ENCODE measurements around the gene FAM83B. TPM values are rescaled to one million over a fixed set of nuclear protein-coding genes. Genes with fewer than 3 reads are reported as not detected.
"Not testable (repeated sequence)": the region's sequence is repeated elsewhere in the genome, so short reads cannot be mapped to it uniquely, and the experiment has no call there.

Gene FAM83B
- total RNA-seq, 1 donor from 2014 or later = 1.9 TPM

GRCh38 chr6:54958446-54958845, 111.9 kb downstream of the FAM83B start:
- no peak for FAIRE-seq
- TF ChIP-seq, protein P1, sequence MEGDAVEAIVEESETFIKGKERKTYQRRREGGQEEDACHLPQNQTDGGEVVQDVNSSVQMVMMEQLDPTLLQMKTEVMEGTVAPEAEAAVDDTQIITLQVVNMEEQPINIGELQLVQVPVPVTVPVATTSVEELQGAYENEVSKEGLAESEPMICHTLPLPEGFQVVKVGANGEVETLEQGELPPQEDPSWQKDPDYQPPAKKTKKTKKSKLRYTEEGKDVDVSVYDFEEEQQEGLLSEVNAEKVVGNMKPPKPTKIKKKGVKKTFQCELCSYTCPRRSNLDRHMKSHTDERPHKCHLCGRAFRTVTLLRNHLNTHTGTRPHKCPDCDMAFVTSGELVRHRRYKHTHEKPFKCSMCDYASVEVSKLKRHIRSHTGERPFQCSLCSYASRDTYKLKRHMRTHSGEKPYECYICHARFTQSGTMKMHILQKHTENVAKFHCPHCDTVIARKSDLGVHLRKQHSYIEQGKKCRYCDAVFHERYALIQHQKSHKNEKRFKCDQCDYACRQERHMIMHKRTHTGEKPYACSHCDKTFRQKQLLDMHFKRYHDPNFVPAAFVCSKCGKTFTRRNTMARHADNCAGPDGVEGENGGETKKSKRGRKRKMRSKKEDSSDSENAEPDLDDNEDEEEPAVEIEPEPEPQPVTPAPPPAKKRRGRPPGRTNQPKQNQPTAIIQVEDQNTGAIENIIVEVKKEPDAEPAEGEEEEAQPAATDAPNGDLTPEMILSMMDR (IDR thresholded peaks at IDR 0.05; ENCODE audit: insufficient read depth, low read depth, low read length) = no peak
- no peak for TF ChIP-seq EZH2 (IDR thresholded peaks at IDR 0.05; ENCODE audit: insufficient read depth, low read length)
- no peak for DNase-seq (ENCODE audit: low read depth)

GRCh38 chr6:54959820-54960219, 113.2 kb downstream of the FAM83B start:
- FAIRE-seq (no peak), DNase-seq (ENCODE audit: low read depth) (no peak)
- H3K9me3 ChIP-seq (ENCODE audit: insufficient read depth, low read depth, low read length) = peaks cover 3% of the 10 kb centered on the region

More at GRCh38 chr6:54958446-54958845, 111.9 kb downstream of the FAM83B start:
- Histone ChIP-seq H3K27ac (ENCODE audit: low read depth, low read length) (no peak overlapping the region), H3K4me3 (ENCODE audit: insufficient read depth, low read depth, low read length) (no peak overlapping the region), H3K79me2 (ENCODE audit: insufficient read depth, low read length) (no peaks in the 10 kb centered on the region), H2AFZ (ENCODE audit: low read depth, low read length) (no peak overlapping the region), H4K20me1 (ENCODE audit: insufficient read depth, low read length) (no peaks in the 10 kb centered on the region), H3K4me2 (ENCODE audit: low read length) (no peak overlapping the region), H3K9me3 (ENCODE audit: insufficient read depth, low read depth, low read length) (peaks cover 3% of the 10 kb centered on the region), H3K36me3 (ENCODE audit: insufficient read depth, low read length) (no peaks in the 10 kb centered on the region), H3K27me3 (ENCODE audit: insufficient read depth, low read length) (no peaks in the 10 kb centered on the region), H3K4me1 (ENCODE audit: insufficient read depth, low read length) (no peaks in the 10 kb centered on the region), H3K9ac (ENCODE audit: low read length) (no peak overlapping the region)
- Mint-ChIP-seq H3K27ac (ENCODE audit: unreplicated experiment) (no peak overlapping the region), H3K27me3 (ENCODE audit: low read depth, unreplicated experiment) (peaks cover under 1% of the 10 kb centered on the region), H3K4me3 (ENCODE audit: unreplicated experiment) (no peak overlapping the region), H3K4me1 (ENCODE audit: low read depth, unreplicated experiment) (no peaks in the 10 kb centered on the region), H3K36me3 (ENCODE audit: low read depth, unreplicated experiment) (no peaks in the 10 kb centered on the region), H3K9me3 (ENCODE audit: unreplicated experiment) (peaks cover 2% of the 10 kb centered on the region)

DNA sequence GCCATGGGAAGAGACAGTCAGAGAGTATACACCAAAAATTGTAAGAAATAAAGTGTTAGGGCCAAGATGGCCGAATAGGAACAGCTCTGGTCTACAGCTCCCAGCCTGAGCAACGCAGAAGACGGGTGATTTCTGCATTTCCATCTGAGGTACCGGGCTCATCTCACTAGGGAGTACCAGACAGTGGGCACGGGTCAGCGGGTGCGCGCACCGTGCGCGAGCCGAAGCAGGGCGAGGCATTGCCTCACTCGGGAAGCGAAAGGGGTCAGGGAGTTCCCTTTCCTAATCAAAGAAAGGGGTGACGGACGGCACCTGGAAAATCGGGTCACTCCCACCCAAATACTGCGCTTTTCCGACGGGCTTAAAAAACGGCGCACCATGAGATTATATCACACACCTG, 114.8 kb downstream of the FAM83B start:
- H3K4me1 Mint-ChIP-seq (ENCODE audit: low read depth, unreplicated experiment); H3K27ac Mint-ChIP-seq (ENCODE audit: unreplicated experiment); H3K27ac ChIP-seq (ENCODE audit: low read depth, low read length); H3K27me3 ChIP-seq (ENCODE audit: insufficient read depth, low read length); H3K36me3 ChIP-seq (ENCODE audit: insufficient read depth, low read length); FAIRE-seq; H3K4me2 ChIP-seq (ENCODE audit: low read length); H3K4me3 ChIP-seq (ENCODE audit: insufficient read depth, low read depth, low read length); H3K9me3 ChIP-seq (ENCODE audit: insufficient read depth, low read depth, low read length); H3K9me3 Mint-ChIP-seq (ENCODE audit: unreplicated experiment); H3K27me3 Mint-ChIP-seq (ENCODE audit: low read depth, unreplicated experiment); H2AFZ ChIP-seq (ENCODE audit: low read depth, low read length); H3K4me1 ChIP-seq (ENCODE audit: insufficient read depth, low read length); H3K9ac ChIP-seq (ENCODE audit: low read length); H4K20me1 ChIP-seq (ENCODE audit: insufficient read depth, low read length); H3K4me3 Mint-ChIP-seq (ENCODE audit: unreplicated experiment); H3K36me3 Mint-ChIP-seq (ENCODE audit: low read depth, unreplicated experiment); H3K79me2 ChIP-seq (ENCODE audit: insufficient read depth, low read length); DNase-seq (ENCODE audit: low read depth): not testable (repeated sequence)

More at GRCh38 chr6:54959820-54960219, 113.2 kb downstream of the FAM83B start:
- H3K36me3 ChIP-seq (ENCODE audit: insufficient read depth, low read length) = no peaks in the 10 kb centered on the region
- H3K4me1 ChIP-seq (ENCODE audit: insufficient read depth, low read length) = no peaks in the 10 kb centered on the region
- no peaks in the 10 kb centered on the region for H3K79me2 ChIP-seq (ENCODE audit: insufficient read depth, low read length)
- H3K36me3 Mint-ChIP-seq (ENCODE audit: low read depth, unreplicated experiment) = no peaks in the 10 kb centered on the region
- no peaks in the 10 kb centered on the region for H3K4me1 Mint-ChIP-seq (ENCODE audit: low read depth, unreplicated experiment)
- no peaks in the 10 kb centered on the region for H4K20me1 ChIP-seq (ENCODE audit: insufficient read depth, low read length)
- no peak overlapping the region for H2AFZ ChIP-seq (ENCODE audit: low read depth, low read length)
- no peak overlapping the region for H3K4me2 ChIP-seq (ENCODE audit: low read length)
- no peaks in the 10 kb centered on the region for H3K27me3 Mint-ChIP-seq (ENCODE audit: low read depth, unreplicated experiment)
- H3K4me3 ChIP-seq (ENCODE audit: insufficient read depth, low read depth, low read length) = no peak overlapping the region
- H3K27ac ChIP-seq (ENCODE audit: low read depth, low read length) = no peak overlapping the region
- no peak overlapping the region for H3K4me3 Mint-ChIP-seq (ENCODE audit: unreplicated experiment)
- TF ChIP-seq EZH2 (IDR thresholded peaks at IDR 0.05; ENCODE audit: insufficient read depth, low read length) = no peak
- TF ChIP-seq, protein P1 (IDR thresholded peaks at IDR 0.05; ENCODE audit: insufficient read depth, low read depth, low read length) = no peak
- no peaks in the 10 kb centered on the region for H3K9me3 Mint-ChIP-seq (ENCODE audit: unreplicated experiment)
- no peak overlapping the region for H3K9ac ChIP-seq (ENCODE audit: low read length)
- no peaks in the 10 kb centered on the region for H3K27me3 ChIP-seq (ENCODE audit: insufficient read depth, low read length)
- no peak overlapping the region for H3K27ac Mint-ChIP-seq (ENCODE audit: unreplicated experiment)
